Myocyte (in vitro differentiated cells): ENCODE measurements around the gene TESK2. TPM values are rescaled to one million over a fixed set of nuclear protein-coding genes. Genes with fewer than 3 reads are reported as not detected.
A peak's percentile ranks its signal among the peaks of the same experiment; 100 is the strongest.
"Not testable (repeated sequence)": the region's sequence is repeated elsewhere in the genome, so short reads cannot be mapped to it uniquely, and the experiment has no call there.

Experiments
- DNase-seq: peaks from one replicate; pipeline ENCODE4 v3.0.0-alpha.2; 2012; ENCODE audit warnings: low read depth
- polyA plus RNA-seq: library from polyadenylated mRNA; unstranded; fragments of >200 nt; gene quantifications from one replicate; pipeline ENCODE4 v1.2.1, GENCODE V29; 2012; ENCODE audit warnings: missing spikeins
- total RNA-seq: library from RNA; depleted of rRNA; stranded (reverse); fragments of >200 nt; gene quantifications from 2 replicates; pipeline ENCODE4 v1.2.3, GENCODE V29; 2014

The TESK2 gene
- 1.1 and 1.7 TPM in 2 replicates for total RNA-seq
- polyA plus RNA-seq = 1.2 TPM

- peak; percentile 98 for DNase-seq
Observed at GRCh38 chr1:45490626-45491486, at the start of gene TESK2. TSS of gene TESK2 (minus strand) at chr1:45491163. CDS start at chr1:45457785, 33,378 bp downstream.

- no peak for DNase-seq
Observed at GRCh38 chr1:45536886-45537285, 45.9 kb upstream of the TESK2 start.

GRCh38 chr1:45535988-45536766 is 45.2 kb upstream of the TESK2 start:
- DNase-seq = no peak

GRCh38 chr1:45531873-45532272 is 40.9 kb upstream of the TESK2 start:
- DNase-seq = no peak

- peak; percentile 54 for DNase-seq
Observed at GRCh38 chr1:45530632-45531135, 39.7 kb upstream of the TESK2 start.

GRCh38 chr1:45526135-45526644 is 35.2 kb upstream of the TESK2 start:
- DNase-seq = no peak

GRCh38 chr1:45523975-45524374 is 33.0 kb upstream of the TESK2 start:
- not testable (repeated sequence) for DNase-seq

- DNase-seq = not testable (repeated sequence)
Observed at GRCh38 chr1:45523516-45523915, 32.6 kb upstream of the TESK2 start.

GRCh38 chr1:45522324-45523104 is 31.6 kb upstream of the TESK2 start:
- no peak for DNase-seq

- DNase-seq = peak; percentile 99
Observed at GRCh38 chr1:45521413-45522323, 30.7 kb upstream of the TESK2 start, which contains the start of gene PRDX1. TSS of gene PRDX1 (minus strand) at chr1:45521884. CDS start at chr1:45519043, 2,841 bp downstream.

- DNase-seq = not testable (repeated sequence)
Observed at GRCh38 chr1:45519774-45520173, 28.8 kb upstream of the TESK2 start.

- peak; percentile 70 for DNase-seq
Observed at GRCh38 chr1:45518910-45519309, 27.9 kb upstream of the TESK2 start.

- DNase-seq = not testable (repeated sequence)
Observed at GRCh38 chr1:45518366-45518765, 27.4 kb upstream of the TESK2 start.

- no peak for DNase-seq
Observed at GRCh38 chr1:45516465-45516864, 25.5 kb upstream of the TESK2 start.

- no peak for DNase-seq
Observed at GRCh38 chr1:45516036-45516435, 25.1 kb upstream of the TESK2 start.

- peak; percentile 67 for DNase-seq
Observed at GRCh38 chr1:45513532-45514260, 22.7 kb upstream of the TESK2 start.

GRCh38 chr1:45512641-45513054 is 21.7 kb upstream of the TESK2 start:
- peak; percentile 79 for DNase-seq

GRCh38 chr1:45510972-45511527 is 20.1 kb upstream of the TESK2 start:
- no peak for DNase-seq
